ENCODE results near the gene SLC2A13.
A peak's percentile ranks its signal among the peaks of the same experiment; 100 is the strongest.

SLC2A13 gene

GRCh38 chr12:39839072-39839471, 266.8 kb downstream of the SLC2A13 start:
- Histone ChIP-seq H3K36me3 (no peaks in the 10 kb centered on the region), H3K4me3 (ENCODE audit: low read depth, low read length) (no peak overlapping the region), H3K27me3 (ENCODE audit: insufficient read depth, low read depth, severe bottlenecking) (no peaks in the 10 kb centered on the region), H3K27ac (no peak overlapping the region), H3K9me3 (ENCODE audit: severe bottlenecking) (no peaks in the 10 kb centered on the region)
- DNase-seq, result no peak
- TF ChIP-seq CTCF (IDR thresholded peaks at IDR 0.05; ENCODE audit: low read depth, low read length), result no peak

- Histone ChIP-seq H3K27ac (no peak overlapping the region), H3K36me3 (no peaks in the 10 kb centered on the region), H3K9me3 (ENCODE audit: severe bottlenecking) (no peaks in the 10 kb centered on the region), H3K27me3 (ENCODE audit: insufficient read depth, low read depth, severe bottlenecking) (no peaks in the 10 kb centered on the region), H3K4me3 (ENCODE audit: low read depth, low read length) (no peak overlapping the region)
- DNase-seq, result no peak
- TF ChIP-seq CTCF (IDR thresholded peaks at IDR 0.05; ENCODE audit: low read depth, low read length), result no peak
Observed at GRCh38 chr12:39835517-39836489, 270.1 kb downstream of the SLC2A13 start.

GRCh38 chr12:39831587-39832315, 274.1 kb downstream of the SLC2A13 start:
- no peak for TF ChIP-seq CTCF (IDR thresholded peaks at IDR 0.05; ENCODE audit: low read depth, low read length)
- peak; percentile 10 for DNase-seq
- H3K36me3 ChIP-seq, result no peaks in the 10 kb centered on the region
- H3K9me3 ChIP-seq (ENCODE audit: severe bottlenecking), result no peaks in the 10 kb centered on the region
- no peak overlapping the region for H3K27ac ChIP-seq
- H3K4me3 ChIP-seq (ENCODE audit: low read depth, low read length), result no peak overlapping the region
- H3K27me3 ChIP-seq (ENCODE audit: insufficient read depth, low read depth, severe bottlenecking), result no peaks in the 10 kb centered on the region

- H3K4me3 ChIP-seq (ENCODE audit: low read depth, low read length), result no peak overlapping the region
- TF ChIP-seq CTCF (IDR thresholded peaks at IDR 0.05; ENCODE audit: low read depth, low read length), result no peak
- H3K27me3 ChIP-seq (ENCODE audit: insufficient read depth, low read depth, severe bottlenecking), result no peaks in the 10 kb centered on the region
- no peaks in the 10 kb centered on the region for H3K36me3 ChIP-seq
- no peaks in the 10 kb centered on the region for H3K9me3 ChIP-seq (ENCODE audit: severe bottlenecking)
- no peak overlapping the region for H3K27ac ChIP-seq
- DNase-seq, result no peak
Observed at GRCh38 chr12:39830852-39831520, 274.9 kb downstream of the SLC2A13 start.

GRCh38 chr12:39830171-39830570, 275.7 kb downstream of the SLC2A13 start:
- Histone ChIP-seq H3K4me3 (ENCODE audit: low read depth, low read length) (no peak overlapping the region), H3K9me3 (ENCODE audit: severe bottlenecking) (no peaks in the 10 kb centered on the region), H3K36me3 (no peaks in the 10 kb centered on the region), H3K27ac (no peak overlapping the region), H3K27me3 (ENCODE audit: insufficient read depth, low read depth, severe bottlenecking) (no peaks in the 10 kb centered on the region)
- DNase-seq, result no peak
- no peak for TF ChIP-seq CTCF (IDR thresholded peaks at IDR 0.05; ENCODE audit: low read depth, low read length)
